GM18951 (cell line): Measurements from ENCODE around the gene CRYBG2.

Experiments used
- POLR2A ChIP-seq: IDR thresholded peaks from 4 replicates; pipeline ENCODE4 v1.6.1; 2011; ENCODE audit warnings: mild to moderate bottlenecking; ENCODE audit not compliant: insufficient read length, insufficient read depth; ENCODE audit errors: extremely low read depth
- in situ Hi-C: fragments of 300-500 bp; cut with MboI; formaldehyde crosslinking; loops from one replicate; pipeline ENCODE4 v1.12.0; 2022; ENCODE audit warnings: low sequenced_read_pairs, mixed read lengths, inconsistent platforms; ENCODE audit not compliant: unreplicated experiment

The CRYBG2 gene

DNA sequence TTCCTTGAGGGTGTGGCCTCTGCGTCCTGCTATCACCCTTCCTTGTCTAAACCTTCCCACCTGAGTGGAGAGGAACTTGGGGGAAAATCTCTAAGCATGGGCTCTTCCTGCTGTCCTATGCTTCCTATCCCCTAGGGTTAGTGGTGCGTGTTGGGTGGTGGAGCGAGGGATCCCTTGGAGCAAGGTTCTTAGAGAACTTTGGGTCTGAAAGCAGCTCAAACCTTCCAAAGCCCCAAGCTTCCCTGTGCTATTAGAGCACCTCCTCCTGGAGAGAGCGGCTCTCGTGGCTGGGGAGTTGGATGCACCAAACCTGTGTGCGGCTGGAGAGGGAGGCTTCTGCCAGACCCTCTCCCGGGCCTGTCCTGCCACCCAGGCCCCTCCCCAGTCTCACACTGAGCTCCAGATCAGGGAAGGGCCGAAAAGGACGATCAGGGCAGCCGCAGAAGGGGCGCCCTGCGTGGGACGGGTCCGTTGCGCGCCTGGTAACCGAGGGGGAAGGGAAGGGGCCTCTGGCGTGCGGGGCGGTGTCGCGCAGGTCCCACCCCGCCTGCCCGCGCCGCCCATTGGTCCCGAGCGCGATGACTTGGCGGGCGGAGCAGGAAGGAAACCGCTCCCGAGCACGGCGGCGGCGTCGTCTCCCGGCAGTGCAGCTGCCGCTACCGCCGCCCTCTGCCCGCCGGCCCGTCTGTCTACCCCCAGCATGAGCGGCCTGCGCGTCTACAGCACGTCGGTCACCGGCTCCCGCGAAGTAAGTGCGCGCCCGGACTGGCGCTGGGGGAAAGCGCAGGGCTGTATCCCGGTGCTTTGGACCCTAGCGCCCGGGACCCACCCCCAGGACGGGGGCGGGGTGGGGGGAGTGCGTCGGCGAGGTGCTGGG is 74.2 kb downstream of the CRYBG2 start, which contains the start of gene SH3BGRL3:
Gene SH3BGRL3, plus strand, starts transcription at position 631 of the 877 bp plus-strand sequence. Its CDS starts 70 bp downstream, at position 701.
- peak; percentile 92 for TF ChIP-seq POLR2A
- in situ Hi-C loops = no loop called here

DNA sequence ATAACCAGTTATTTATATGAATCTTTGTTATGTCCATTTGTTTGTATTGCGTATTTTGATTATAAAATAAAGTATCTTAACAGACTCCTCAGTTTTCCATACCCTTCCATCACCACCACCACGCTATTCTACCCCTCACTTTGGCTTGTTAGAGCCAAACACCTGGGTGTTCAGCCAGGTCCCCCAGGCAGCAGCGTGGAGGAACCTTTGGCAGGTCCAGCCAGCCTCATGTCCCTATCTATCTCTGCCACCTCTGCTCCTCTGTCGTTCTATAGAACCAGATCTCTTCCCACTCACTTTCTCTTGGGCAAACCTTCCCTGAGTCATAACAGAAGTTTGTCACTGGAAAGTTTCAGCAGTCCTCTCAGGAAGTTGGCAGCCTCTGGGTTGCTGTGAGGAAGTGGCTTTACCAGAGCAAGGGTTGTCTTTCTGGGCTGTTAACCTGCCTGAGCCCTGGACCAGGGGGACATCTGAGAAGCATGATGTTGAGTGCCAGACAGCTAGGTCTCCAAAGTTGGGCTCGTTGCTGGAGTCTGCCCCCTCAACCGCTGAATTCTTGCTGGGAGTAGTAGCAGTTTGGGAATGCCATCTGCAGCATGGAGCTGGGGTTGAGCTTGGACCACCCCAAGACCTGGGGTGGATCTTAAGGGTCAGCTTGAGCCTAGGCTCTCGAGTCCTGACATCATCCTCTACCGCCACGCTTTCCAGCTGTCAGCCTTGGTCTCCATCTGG is 75.0 kb downstream of the CRYBG2 start:
- no peak for TF ChIP-seq POLR2A
- in situ Hi-C loops = no loop called here

DNA sequence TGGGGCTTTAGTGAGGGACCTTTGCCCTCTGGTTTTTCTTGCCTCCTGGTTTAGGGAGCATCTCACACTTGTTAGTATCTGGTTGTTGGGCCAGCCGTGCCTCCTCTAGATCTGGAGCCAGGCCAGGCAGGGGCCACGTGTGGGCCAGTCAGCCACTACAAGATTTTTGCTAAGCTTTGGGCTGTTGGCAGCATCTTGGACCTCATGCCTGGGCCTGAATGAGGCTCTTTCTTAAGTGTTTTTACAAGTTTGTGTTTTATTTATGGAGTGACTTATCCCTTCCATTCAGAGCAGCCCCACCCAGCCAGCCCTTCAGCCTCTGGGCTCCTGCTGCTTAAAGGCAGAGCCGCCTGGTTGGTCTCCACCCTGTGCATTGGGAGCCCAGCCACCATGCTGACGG is 75.6 kb downstream of the CRYBG2 start:
- in situ Hi-C loops = no loop called here
- no peak for TF ChIP-seq POLR2A

DNA sequence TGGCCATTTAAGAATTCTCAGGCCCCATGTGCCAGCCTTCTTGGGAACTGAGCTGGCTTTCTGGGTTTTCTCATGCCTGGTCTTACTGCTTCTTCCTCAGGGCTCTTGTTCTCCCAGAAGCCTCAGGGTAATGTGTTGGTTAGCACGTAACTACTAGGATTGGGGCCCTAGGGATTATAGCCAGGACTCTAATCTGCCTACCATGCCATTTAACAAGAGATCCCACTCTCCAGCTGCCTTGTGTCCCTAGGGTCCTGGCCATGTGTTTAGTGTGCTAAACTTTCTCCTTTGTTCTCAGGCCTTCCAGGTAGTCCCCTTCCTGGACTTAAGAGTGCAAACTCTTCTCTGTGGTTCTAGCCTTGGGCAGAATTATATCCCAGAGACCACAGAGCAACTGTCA is 76.2 kb downstream of the CRYBG2 start:
- TF ChIP-seq POLR2A = no peak
- in situ Hi-C loops = no loop called here

DNA sequence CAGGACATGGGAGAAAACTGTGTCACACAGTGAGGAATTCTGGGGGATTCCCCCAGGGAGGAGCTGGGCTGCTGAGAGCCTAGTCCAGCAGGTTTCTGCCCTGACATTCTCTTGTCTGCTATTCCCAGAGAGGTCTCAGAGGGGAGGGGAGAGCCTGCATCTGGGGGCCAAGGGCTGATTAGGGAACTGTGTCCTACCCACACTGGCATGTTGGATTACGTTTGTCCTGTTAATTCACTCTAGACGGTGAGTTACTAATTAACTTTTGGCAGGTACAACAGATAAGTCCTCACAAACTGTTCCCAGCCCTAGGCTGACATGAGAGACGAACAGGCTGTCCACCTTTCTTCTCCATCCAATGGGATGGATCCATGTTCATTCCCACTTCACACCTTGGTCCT is 76.7 kb downstream of the CRYBG2 start:
- TF ChIP-seq POLR2A = no peak
- in situ Hi-C loops = no loop called here

DNA sequence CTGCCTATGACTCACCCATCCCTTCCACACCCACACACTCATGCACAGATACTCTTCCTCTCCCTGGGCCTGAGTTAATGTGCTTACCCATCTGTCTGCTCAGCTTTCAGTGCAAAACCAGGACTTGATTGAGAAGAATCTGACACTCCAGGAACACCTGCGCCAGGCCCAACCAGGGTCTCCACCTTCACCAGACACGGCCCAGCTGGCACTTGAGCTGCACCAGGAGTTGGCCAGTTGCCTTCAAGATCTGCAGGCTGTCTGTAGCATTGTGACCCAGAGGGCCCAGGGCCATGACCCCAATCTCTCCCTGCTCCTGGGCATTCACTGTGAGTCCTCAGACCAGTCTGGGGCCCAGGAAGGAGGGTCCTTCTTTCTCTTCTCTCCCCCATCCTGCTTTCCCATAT is 77.5 kb downstream of the CRYBG2 start:
- TF ChIP-seq POLR2A = no peak
- in situ Hi-C loops = no loop called here

DNA sequence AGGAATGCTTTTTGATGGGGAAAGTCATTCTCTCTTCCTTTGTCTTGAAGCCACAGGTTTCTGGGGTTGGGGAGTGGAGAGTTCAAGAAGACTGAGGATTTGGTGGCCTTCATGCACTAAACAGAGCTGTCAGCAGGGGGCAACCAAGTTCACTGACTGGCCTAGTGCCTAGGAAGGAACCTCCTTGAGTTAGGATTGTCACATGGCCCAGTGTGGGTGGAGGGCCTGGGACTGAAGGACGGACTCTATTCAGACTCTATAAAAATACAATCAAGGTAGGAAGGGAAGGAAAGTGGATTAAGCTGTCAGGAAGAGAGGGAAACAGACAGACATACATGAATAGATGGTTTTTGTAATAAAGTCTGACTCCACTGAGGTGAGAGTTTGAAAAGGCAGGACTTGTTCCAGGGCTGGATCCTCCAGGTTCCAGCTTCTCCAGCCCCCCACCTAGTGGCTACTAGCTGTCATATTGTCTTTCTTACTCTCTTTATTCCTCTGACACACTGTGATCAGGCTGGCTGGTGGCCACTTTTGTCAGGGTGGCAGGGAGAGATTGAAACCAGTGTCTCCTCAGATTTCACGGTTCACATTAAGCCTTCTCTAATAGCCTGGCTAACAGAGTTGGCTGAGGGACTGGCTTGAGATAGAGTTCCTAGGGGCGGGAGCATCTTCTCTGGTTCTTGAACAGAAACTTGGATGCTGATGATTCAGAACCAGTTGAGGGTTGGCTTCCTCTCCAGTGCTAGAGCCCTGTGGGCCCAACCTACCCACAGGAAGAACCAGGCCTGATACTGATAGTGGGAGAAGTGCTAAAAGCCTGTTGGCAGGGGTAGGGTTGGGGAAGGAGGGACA is 78.1 kb downstream of the CRYBG2 start:
- in situ Hi-C loops = no loop called here
- no peak for TF ChIP-seq POLR2A

DNA sequence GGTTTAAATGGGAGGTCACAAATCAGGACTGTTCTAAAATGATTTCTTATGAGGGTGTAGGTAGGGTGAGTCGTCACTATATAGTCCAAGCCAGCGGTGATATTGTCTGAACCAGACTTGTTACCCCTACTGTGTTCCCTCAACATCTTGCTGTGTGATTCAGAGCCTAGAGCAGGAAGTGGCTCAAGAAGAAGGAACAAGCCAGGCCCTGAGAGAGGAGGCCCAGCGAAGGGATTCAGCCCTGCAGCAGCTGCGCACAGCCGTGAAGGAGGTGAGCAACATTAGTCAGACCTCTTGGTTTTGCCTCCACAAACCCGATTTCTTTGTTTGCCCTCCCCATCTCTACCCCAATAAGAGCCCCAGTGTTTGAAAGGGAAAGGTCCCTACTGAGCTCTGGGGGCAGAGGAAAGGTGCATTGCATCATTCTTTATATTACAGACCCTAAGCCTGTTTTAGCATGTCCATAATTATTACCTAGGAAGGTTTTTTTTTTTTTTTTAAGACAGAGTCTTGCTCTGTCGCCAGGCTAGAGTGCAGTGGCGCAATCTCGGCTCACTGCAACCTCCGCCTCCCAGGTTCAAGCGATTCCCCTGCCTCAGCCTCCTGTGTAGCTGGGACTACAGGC is 79.0 kb downstream of the CRYBG2 start:
- no peak for TF ChIP-seq POLR2A
- in situ Hi-C loops = no loop called here
